H9 (cell line): Measurements from ENCODE around the gene CA9. TPM values are rescaled to one million over a fixed set of nuclear protein-coding genes. Genes with fewer than 3 reads are reported as not detected.

ENCODE experiments used
- DNase-seq: peaks from one replicate; pipeline ENCODE4 v3.0.0-alpha.2; 2017
- H2AFZ ChIP-seq: one replicate; pipeline ENCODE4 v1.6.1; 2013; ENCODE audit warnings: mild to moderate bottlenecking, low read length, control low read depth, moderate library complexity
- H2AK5ac ChIP-seq: 2 replicates; pipeline ENCODE4 v1.6.1; 2013; ENCODE audit warnings: low read length, control low read depth, mixed read lengths; ENCODE audit not compliant: insufficient read length
- H2BK120ac ChIP-seq: one replicate; pipeline ENCODE4 v1.6.1; 2013; ENCODE audit warnings: low read depth, mild to moderate bottlenecking, low read length, control low read depth, inconsistent platforms; ENCODE audit not compliant: poor library complexity, severe bottlenecking
- H2BK12ac ChIP-seq: 2 replicates; pipeline ENCODE4 v1.6.1; 2013; ENCODE audit warnings: low read length, control low read depth, mixed read lengths, low read depth; ENCODE audit not compliant: insufficient read length
- H2BK15ac ChIP-seq: 2 replicates; pipeline ENCODE4 v1.6.1; 2013; ENCODE audit warnings: low read depth, low read length, control low read depth
- H2BK20ac ChIP-seq: one replicate; pipeline ENCODE4 v1.6.1; 2013; ENCODE audit warnings: low read depth, mild to moderate bottlenecking, low read length, control low read depth, inconsistent platforms; ENCODE audit not compliant: poor library complexity, severe bottlenecking
- H2BK5ac ChIP-seq: 2 replicates; pipeline ENCODE4 v1.6.1; 2013; ENCODE audit warnings: low read length, control low read depth, mixed read lengths; ENCODE audit not compliant: insufficient read length
- H3K14ac ChIP-seq: 2 replicates; pipeline ENCODE4 v1.6.1; 2013; ENCODE audit warnings: low read length, control low read depth; ENCODE audit not compliant: insufficient read depth
- H3K18ac ChIP-seq: 2 replicates; pipeline ENCODE4 v1.6.1; 2013; ENCODE audit warnings: low read depth, mild to moderate bottlenecking, mixed read lengths, low read length, control low read depth; ENCODE audit not compliant: insufficient read length
- H3K23ac ChIP-seq: 2 replicates; pipeline ENCODE4 v1.6.1; 2013; ENCODE audit warnings: low read length, control low read depth, mixed read lengths, low read depth; ENCODE audit not compliant: insufficient read length
- H3K23me2 ChIP-seq: 2 replicates; pipeline ENCODE4 v1.6.1; 2013; ENCODE audit warnings: low read depth, mild to moderate bottlenecking, mixed read lengths, low read length, control low read depth; ENCODE audit not compliant: insufficient read length, poor library complexity, severe bottlenecking
- H3K27ac ChIP-seq: 2 replicates; pipeline ENCODE4 v1.5.1; 2013; ENCODE audit warnings: low read length, control low read depth, mixed read lengths, low read depth; ENCODE audit not compliant: insufficient read length
- H3K27me3 ChIP-seq: 2 replicates; pipeline ENCODE4 v1.6.1; 2013; ENCODE audit warnings: low read length, control low read depth, inconsistent platforms; ENCODE audit not compliant: insufficient read depth
- H3K4ac ChIP-seq: 2 replicates; pipeline ENCODE4 v1.6.1; 2013; ENCODE audit warnings: low read depth, mild to moderate bottlenecking, control low read depth, inconsistent platforms, low read length, moderate library complexity
- H3K4me1 ChIP-seq: 2 replicates; pipeline ENCODE4 v1.6.1; 2013; ENCODE audit warnings: low read length, control low read depth, inconsistent platforms; ENCODE audit not compliant: insufficient read depth
- H3K4me2 ChIP-seq: 2 replicates; pipeline ENCODE4 v1.6.1; 2013; ENCODE audit warnings: low read length, control low read depth, mixed read lengths; ENCODE audit not compliant: insufficient read length, insufficient read depth
- H3K56ac ChIP-seq: 2 replicates; pipeline ENCODE4 v1.6.1; 2013; ENCODE audit warnings: low read depth, mild to moderate bottlenecking, mixed read lengths, low read length, control low read depth; ENCODE audit not compliant: insufficient read length
- H3K79me1 ChIP-seq: 2 replicates; pipeline ENCODE4 v1.6.1; 2013; ENCODE audit warnings: low read depth, mild to moderate bottlenecking, moderate library complexity, low read length, control low read depth, inconsistent platforms; ENCODE audit not compliant: insufficient read depth, poor library complexity, severe bottlenecking
- H3K79me2 ChIP-seq: 2 replicates; pipeline ENCODE4 v1.6.1; 2013; ENCODE audit warnings: low read length, control low read depth, inconsistent platforms; ENCODE audit not compliant: insufficient read depth
- H3K9ac ChIP-seq: 2 replicates; pipeline ENCODE4 v1.6.1; 2013; ENCODE audit warnings: low read length, control low read depth, mixed read lengths; ENCODE audit not compliant: insufficient read length; ENCODE audit errors: extremely low read depth
- H3K9me3 ChIP-seq: one replicate; pipeline ENCODE4 v1.6.1; 2013; ENCODE audit warnings: low read depth, low read length, inconsistent platforms; ENCODE audit not compliant: control insufficient read depth
- H3T11ph ChIP-seq: one replicate; pipeline ENCODE4 v1.6.1; 2013; ENCODE audit warnings: mild to moderate bottlenecking, low read length, control low read depth, inconsistent platforms
- H4K20me1 ChIP-seq: one replicate; pipeline ENCODE4 v1.6.1; 2013; ENCODE audit not compliant: control insufficient read depth, insufficient read length, insufficient read depth
- H4K5ac ChIP-seq: 2 replicates; pipeline ENCODE4 v1.6.1; 2013; ENCODE audit warnings: low read depth, mild to moderate bottlenecking, mixed read lengths, low read length, control low read depth; ENCODE audit not compliant: insufficient read length
- H4K8ac ChIP-seq: replicated peaks from 2 replicates; pipeline ENCODE4 v1.6.1; 2013; ENCODE audit warnings: low read length, control low read depth, mixed read lengths, low read depth; ENCODE audit not compliant: insufficient read length
- H4K91ac ChIP-seq: 2 replicates; pipeline ENCODE4 v1.6.1; 2013; ENCODE audit warnings: low read depth, mild to moderate bottlenecking, moderate library complexity, mixed read lengths, low read length, control low read depth; ENCODE audit not compliant: insufficient read length
- H3K27ac Mint-ChIP-seq, 3 experiments: 2 replicates in 2 of 3; 3 replicates in 1 of 3; pipeline ENCODE4 v1.8.0; 2020 to 2021; ENCODE audit warnings: mixed read lengths in 3 of 3, mild to moderate bottlenecking in 1 of 3, moderate library complexity in 1 of 3
- H3K27me3 Mint-ChIP-seq: 2 replicates; pipeline ENCODE4 v1.8.0; 2021; ENCODE audit warnings: low read depth, mild to moderate bottlenecking, moderate library complexity, mixed read lengths
- H3K36me3 Mint-ChIP-seq, 3 experiments: 2 replicates in 2 of 3; 3 replicates in 1 of 3; pipeline ENCODE4 v1.8.0; 2020 to 2021; ENCODE audit warnings: low read depth in 3 of 3, mixed read lengths in 3 of 3; ENCODE audit not compliant: insufficient read depth in 1 of 3
- H3K4me1 Mint-ChIP-seq, 2 experiments: 2 replicates each; pipeline ENCODE4 v1.8.0; 2020; ENCODE audit warnings: mixed read lengths in 2 of 2
- H3K4me3 Mint-ChIP-seq, 2 experiments: 2 replicates in 1 of 2; 3 replicates in 1 of 2; pipeline ENCODE4 v1.8.0; 2020 to 2021; ENCODE audit warnings: mild to moderate bottlenecking in 2 of 2, mixed read lengths in 2 of 2, moderate library complexity in 1 of 2
- H3K9me3 Mint-ChIP-seq, 2 experiments: 2 replicates in 1 of 2; 3 replicates in 1 of 2; pipeline ENCODE4 v1.8.0; 2020; ENCODE audit warnings: mild to moderate bottlenecking in 2 of 2, mixed read lengths in 2 of 2, moderate library complexity in 1 of 2
- CTCF ChIP-seq: fragments of 200-600 bp; sonication (generic); conservative IDR thresholded peaks from 3 replicates; pipeline ENCODE4 v1.8.0; 2021; ENCODE audit warnings: antibody characterized with exemption, mild to moderate bottlenecking
- WGBS: extraction: QIAGEN DNeasy Blood & Tissue Kit; methylation state at CpG from one replicate; pipeline ENCODE4 v1.1.7; 2013; ENCODE audit warnings: missing lambda C conversion rate, low lambda C conversion rate, mixed read lengths; ENCODE audit not compliant: insufficient read length; ENCODE audit errors: extremely low coverage; 5-methylcytosine and 5-hydroxymethylcytosine counted together
- total RNA-seq: library from RNA; stranded (reverse); gene quantifications from 2 replicates; pipeline ENCODE4 v1.2.1, GENCODE V29; 2021

CA9 gene
- total RNA-seq, 1 experiment from 2014 or later, result 0.94 TPM

GRCh38 chr9:35662437-35662836 is 11.3 kb upstream of the CA9 start:
- H3K36me3 Mint-ChIP-seq, result peaks cover 28 to 40% (median 37%) of the 10 kb centered on the region in 3 experiments
- no peak for TF ChIP-seq CTCF
- Histone ChIP-seq H2BK15ac (no peak overlapping the region), H3K14ac (no peak overlapping the region; the same call in 1 of the 2 replicates), H3K9me3 (no peaks in the 10 kb centered on the region), H3K79me1 (no peaks in the 10 kb centered on the region), H3K27me3 (no peaks in the 10 kb centered on the region), H4K8ac (no peak overlapping the region), H2BK12ac (no peak overlapping the region), H2BK120ac (no peak overlapping the region), H3K79me2 (no peaks in the 10 kb centered on the region), H3K23me2 (peaks cover 15% of the 10 kb centered on the region), H3T11ph (no peak overlapping the region), H4K20me1 (no peaks in the 10 kb centered on the region), H2AFZ (no peak overlapping the region), H2BK5ac (no peak overlapping the region), H2AK5ac (no peak overlapping the region), H3K4me1 (peaks cover 3% of the 10 kb centered on the region; the same call in 1 of the 2 replicates), H3K56ac (no peak overlapping the region), H3K18ac (no peak overlapping the region), H3K4ac (no peak overlapping the region), H3K27ac (no peak overlapping the region), H3K9ac (no peak overlapping the region), H4K91ac (no peak overlapping the region), H3K4me2 (no peak overlapping the region), H2BK20ac (no peak overlapping the region), H4K5ac (no peak overlapping the region), H3K23ac (no peak overlapping the region)
- no CpG with 5 or more reads among the region's 7 CpGs for WGBS
- peaks cover 2 to 3% of the 10 kb centered on the region in 2 experiments; a peak in 3 of 5 replicates for H3K9me3 Mint-ChIP-seq
- peaks cover 13% of the 10 kb centered on the region for H3K27me3 Mint-ChIP-seq
- peak overlapping the region in 2 of 3 experiments; percentile 2 to 58; a peak in 3 of 7 replicates for H3K27ac Mint-ChIP-seq
- no peak for DNase-seq
- peaks cover 29 to 39% of the 10 kb centered on the region in 2 experiments for H3K4me1 Mint-ChIP-seq
- H3K4me3 Mint-ChIP-seq, result peak overlapping the region in 1 of 2 experiments; percentile 1; a peak in 2 of 5 replicates
